OCI-LY1 (cell line): ENCODE data around the gene BEND6.
A peak's percentile ranks its signal among the peaks of the same experiment; 100 is the strongest.

Source experiments
- H2AFZ ChIP-seq: fragments of 200-600 bp; sonication (generic), shearing (Covaris generic); 2 replicates; pipeline ENCODE4 v1.6.0; 2014; ENCODE audit warnings: antibody characterized with exemption, mild to moderate bottlenecking, low read length
- H3F3A ChIP-seq: fragments of 200-600 bp; sonication (generic), shearing (Covaris generic); 2 replicates; pipeline ENCODE4 v1.6.0; 2014; ENCODE audit warnings: mild to moderate bottlenecking, antibody characterized with exemption, low read length, moderate library complexity; ENCODE audit not compliant: insufficient read depth
- H3K27ac ChIP-seq: fragments of 200-600 bp; sonication (generic); 2 replicates; pipeline ENCODE4 v1.5.1; 2014; ENCODE audit warnings: low read length, mixed run types, mild to moderate bottlenecking, low read depth; ENCODE audit not compliant: poor library complexity, severe bottlenecking
- H3K27me3 ChIP-seq: fragments of 200-600 bp; sonication (generic); 2 replicates; pipeline ENCODE4 v1.6.0; 2014; ENCODE audit warnings: antibody characterized with exemption, mild to moderate bottlenecking, low read length, moderate library complexity; ENCODE audit not compliant: insufficient read depth
- H3K36me3 ChIP-seq: fragments of 200-600 bp; sonication (generic); 2 replicates; pipeline ENCODE4 v1.6.1; 2014; ENCODE audit warnings: mild to moderate bottlenecking, antibody characterized with exemption, low read length, moderate library complexity, mixed read lengths; ENCODE audit not compliant: insufficient read depth
- H3K4me1 ChIP-seq: fragments of 200-600 bp; sonication (generic); 2 replicates; pipeline ENCODE4 v1.5.1; 2014; ENCODE audit warnings: mild to moderate bottlenecking, low read length, moderate library complexity; ENCODE audit not compliant: insufficient read depth, severe bottlenecking
- H3K4me2 ChIP-seq: fragments of 200-600 bp; sonication (generic), shearing (Covaris generic); 2 replicates; pipeline ENCODE4 v1.6.1; 2014; ENCODE audit warnings: low read length
- H3K4me3 ChIP-seq: fragments of 200-600 bp; sonication (generic); 2 replicates; pipeline ENCODE4 v1.5.1; 2014; ENCODE audit warnings: low read length, low read depth, mild to moderate bottlenecking, mixed read lengths; ENCODE audit not compliant: poor library complexity, severe bottlenecking
- H3K79me2 ChIP-seq: fragments of 200-600 bp; shearing (Covaris generic); 2 replicates; pipeline ENCODE4 v1.6.1; 2016; ENCODE audit warnings: mixed run types, low read length, mixed read lengths; ENCODE audit not compliant: insufficient read depth
- H3K9ac ChIP-seq: fragments of 200-600 bp; sonication (generic), shearing (Covaris generic); 2 replicates; pipeline ENCODE4 v1.6.1; 2014; ENCODE audit warnings: mild to moderate bottlenecking, low read length, mixed read lengths
- H3K9me2 ChIP-seq: fragments of 200-600 bp; sonication (generic), shearing (Covaris generic); 2 replicates; pipeline ENCODE4 v1.6.1; 2014; ENCODE audit warnings: low read depth, mild to moderate bottlenecking, low read length, mixed read lengths
- H3K9me3 ChIP-seq: fragments of 200-600 bp; shearing (Covaris generic); 2 replicates; pipeline ENCODE4 v1.6.1; 2014; ENCODE audit warnings: low read length, mixed read lengths
- H4K20me1 ChIP-seq: fragments of 200-600 bp; sonication (generic), shearing (Covaris generic); 2 replicates; pipeline ENCODE4 v1.6.0; 2016; ENCODE audit warnings: mild to moderate bottlenecking, low read length; ENCODE audit not compliant: insufficient read depth
- CTCF ChIP-seq: fragments of 200-600 bp; sonication (generic), shearing (Covaris generic); IDR thresholded peaks from 2 replicates; pipeline ENCODE4 v1.5.1; 2017; ENCODE audit warnings: mild to moderate bottlenecking, antibody characterized with exemption, low read length, moderate library complexity, mixed read lengths
- EZH2 ChIP-seq: fragments of 200-600 bp; sonication (generic), shearing (Covaris generic); IDR thresholded peaks from 2 replicates; pipeline ENCODE4 v1.8.0; 2017; ENCODE audit warnings: borderline replicate concordance, mixed run types, mild to moderate bottlenecking, antibody characterized with exemption, low read length, moderate library complexity, mixed read lengths

Gene BEND6

GRCh38 chr6:56951049-56951831, 3.7 kb upstream of the BEND6 start:
- Histone ChIP-seq H3K4me1 (peaks cover 13% of the 10 kb centered on the region), H3K9me2 (no peaks in the 10 kb centered on the region), H3K4me2 (no peak overlapping the region)

GRCh38 chr6:56953597-56954402, 1.1 kb upstream of the BEND6 start:
- Histone ChIP-seq H3K9me2 (no peaks in the 10 kb centered on the region), H3K9ac (no peak overlapping the region), H3F3A (no peaks in the 10 kb centered on the region), H3K79me2 (no peaks in the 10 kb centered on the region), H3K36me3 (no peaks in the 10 kb centered on the region), H3K4me1 (peaks cover 13% of the 10 kb centered on the region), H3K27ac (no peak overlapping the region), H3K4me3 (no peak overlapping the region), H3K9me3 (no peaks in the 10 kb centered on the region), H3K27me3 (no peaks in the 10 kb centered on the region), H2AFZ (no peak overlapping the region), H3K4me2 (peak overlapping the region; percentile 1; the same call in 1 of the 2 replicates), H4K20me1 (no peaks in the 10 kb centered on the region)
- TF ChIP-seq CTCF = no peak
- TF ChIP-seq EZH2 = no peak

More at GRCh38 chr6:56951049-56951831, 3.7 kb upstream of the BEND6 start:
- Histone ChIP-seq H3K36me3 (no peaks in the 10 kb centered on the region), H3K9ac (no peak overlapping the region), H3F3A (no peaks in the 10 kb centered on the region), H3K4me3 (no peak overlapping the region), H3K27me3 (no peaks in the 10 kb centered on the region), H3K9me3 (no peaks in the 10 kb centered on the region), H4K20me1 (no peaks in the 10 kb centered on the region), H3K27ac (no peak overlapping the region), H2AFZ (no peak overlapping the region), H3K79me2 (no peaks in the 10 kb centered on the region)
- TF ChIP-seq CTCF (no peak), EZH2 (no peak)

GRCh38 chr6:56955171-56956155, 556 bp downstream of the BEND6 start:
- Histone ChIP-seq H3K79me2 (no peaks in the 10 kb centered on the region), H3K4me3 (peak overlapping the region; percentile 57), H3F3A (no peaks in the 10 kb centered on the region), H3K4me2 (peak overlapping the region; percentile 85), H3K27ac (no peak overlapping the region), H3K4me1 (peaks cover 13% of the 10 kb centered on the region), H4K20me1 (no peaks in the 10 kb centered on the region), H3K9ac (peak overlapping the region; percentile 37; the same call in 1 of the 2 replicates), H2AFZ (0 out of 2 replicates have a peak overlapping the region, but pooled peaks have one; percentile 24), H3K36me3 (no peaks in the 10 kb centered on the region), H3K9me2 (no peaks in the 10 kb centered on the region), H3K27me3 (no peaks in the 10 kb centered on the region), H3K9me3 (no peaks in the 10 kb centered on the region)
- no peak for TF ChIP-seq EZH2
- TF ChIP-seq CTCF = peak; percentile 64
